Umbilical cord (tissue), 2 donors: ENCODE data around the gene SLC1A3. TPM values are rescaled to one million over a fixed set of nuclear protein-coding genes. Genes with fewer than 3 reads are reported as not detected.

ENCODE experiments used
- DNase-seq: peaks from one replicate; pipeline ENCODE4 v3.0.0-alpha.2; 2015; ENCODE audit warnings: low spot score
- total RNA-seq: library from RNA; depleted of rRNA; stranded (reverse); fragments of >200 nt; gene quantifications from one replicate; pipeline ENCODE4 v1.2.3, GENCODE V29; 2014; ENCODE audit warnings: low replicate concordance; ENCODE audit not compliant: insufficient read depth

The SLC1A3 gene
- total RNA-seq, 1 donor from 2014 or later: 22.9 TPM

GRCh38 chr5:36655161-36655560, 48.8 kb downstream of the SLC1A3 start:
- DNase-seq: peak; percentile 36

GRCh38 chr5:36656556-36656955, 50.1 kb downstream of the SLC1A3 start:
- no peak for DNase-seq

GRCh38 chr5:36657563-36657995, 51.2 kb downstream of the SLC1A3 start:
- peak; percentile 98 for DNase-seq

- no peak for DNase-seq
These were observed 51.8 kb downstream of the SLC1A3 start for GRCh38 chr5:36658038-36658756.

- no peak for DNase-seq
These were observed 53.0 kb downstream of the SLC1A3 start for GRCh38 chr5:36659411-36659810.

- peak; percentile 64 for DNase-seq
These were observed 54.1 kb downstream of the SLC1A3 start for GRCh38 chr5:36660397-36661049.

GRCh38 chr5:36661456-36662220, 55.2 kb downstream of the SLC1A3 start:
- DNase-seq: no peak

GRCh38 chr5:36662291-36662851, 56.0 kb downstream of the SLC1A3 start:
- no peak for DNase-seq

- no peak for DNase-seq
These were observed 58.4 kb downstream of the SLC1A3 start for GRCh38 chr5:36664766-36665165.

GRCh38 chr5:36665628-36666027, 59.2 kb downstream of the SLC1A3 start:
- DNase-seq: no peak

- no peak for DNase-seq
These were observed 59.9 kb downstream of the SLC1A3 start for GRCh38 chr5:36666274-36666673.

- no peak for DNase-seq
These were observed 60.6 kb downstream of the SLC1A3 start for GRCh38 chr5:36666986-36667385.

- no peak for DNase-seq
These were observed 61.4 kb downstream of the SLC1A3 start for GRCh38 chr5:36667824-36668223.

- DNase-seq: no peak
These were observed 62.7 kb downstream of the SLC1A3 start for GRCh38 chr5:36669015-36669651.

- DNase-seq: no peak
These were observed 64.1 kb downstream of the SLC1A3 start for GRCh38 chr5:36670548-36670947.

- DNase-seq: no peak
These were observed 68.9 kb downstream of the SLC1A3 start for GRCh38 chr5:36675282-36675681.

- DNase-seq: no peak
These were observed 73.0 kb downstream of the SLC1A3 start for GRCh38 chr5:36679221-36679989.

GRCh38 chr5:36680066-36680465, 73.7 kb downstream of the SLC1A3 start:
- peak; percentile 44 for DNase-seq

- DNase-seq: no peak
These were observed 75.3 kb downstream of the SLC1A3 start for GRCh38 chr5:36681711-36682110.

GRCh38 chr5:36682499-36682898, 76.1 kb downstream of the SLC1A3 start:
- DNase-seq: no peak
